Natural killer cell treated with Interleukin-12 subunit alpha and Interleukin-12 subunit beta and Interleukin-15 and Interleukin-18, amount 100 ng/mL, for 72 hours (primary cell): ENCODE measurements around the gene PRKCA. TPM values are rescaled to one million over a fixed set of nuclear protein-coding genes. Genes with fewer than 3 reads are reported as not detected.
A peak's percentile ranks its signal among the peaks of the same experiment; 100 is the strongest.

Experiments used
- ATAC-seq, 2 donors: fragments of 150-1000 bp; cut with Tn5 transposase in 1 of 2; sonication (Bioruptor Pico), chemical (Tn5 transposase) in 1 of 2; 2 replicates each; pipeline ENCODE4 v1.10.0; 2021
- DNase-seq: peaks from one replicate; pipeline ENCODE4 v3.0.0; 2022; ENCODE audit warnings: low spot score
- H3K27ac Mint-ChIP-seq, 2 donors: 1 replicate in 1 of 2; 2 replicates in 1 of 2; pipeline ENCODE4 v1.8.0; 2022; ENCODE audit warnings: mixed read lengths in 2 of 2, mild to moderate bottlenecking in 1 of 2, moderate library complexity in 1 of 2
- H3K27me3 Mint-ChIP-seq, 2 donors: 1 replicate in 1 of 2; 2 replicates in 1 of 2; pipeline ENCODE4 v1.8.0; 2022; ENCODE audit warnings: mixed read lengths in 2 of 2
- H3K36me3 Mint-ChIP-seq: one replicate; pipeline ENCODE4 v1.8.0; 2022; ENCODE audit warnings: mixed read lengths
- H3K4me1 Mint-ChIP-seq, 2 donors: 1 replicate in 1 of 2; 2 replicates in 1 of 2; pipeline ENCODE4 v1.8.0; 2022; ENCODE audit warnings: low read depth in 2 of 2, mixed read lengths in 2 of 2, mild to moderate bottlenecking in 1 of 2
- H3K4me3 Mint-ChIP-seq: one replicate; pipeline ENCODE4 v1.8.0; 2022; ENCODE audit warnings: mixed read lengths
- H3K9me3 Mint-ChIP-seq: 2 replicates; pipeline ENCODE4 v1.8.0; 2022; ENCODE audit warnings: mixed read lengths
- total RNA-seq, 2 donors: library from RNA; stranded (reverse); gene quantifications; one replicate each; pipeline ENCODE4 v1.2.3, GENCODE V29; 2022

The PRKCA gene
- total RNA-seq, 2 donors from 2014 or later = 31.1 to 41.1 TPM

DNA sequence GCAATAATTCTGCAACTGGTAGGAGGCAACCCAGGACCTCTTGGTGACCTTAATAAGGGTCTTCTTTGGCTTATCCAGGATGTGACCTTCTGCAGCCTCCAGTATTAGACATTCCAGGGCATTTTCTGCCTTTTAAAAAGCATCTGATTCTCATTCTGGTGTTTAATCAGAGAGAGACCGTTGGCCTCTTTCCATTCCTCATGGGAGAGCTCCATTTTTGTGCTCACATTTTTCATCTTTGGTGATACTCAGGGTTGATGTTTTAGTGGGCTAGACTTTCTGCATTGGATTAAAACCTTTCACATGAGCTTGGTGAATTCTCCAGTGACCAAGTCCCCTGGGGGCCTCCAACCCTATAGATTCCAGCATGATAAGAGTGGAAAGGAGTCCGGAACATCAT is 382.3 kb downstream of the PRKCA start:
- H3K4me3 Mint-ChIP-seq = no peak overlapping the region
- H3K27me3 Mint-ChIP-seq = no peaks in the 10 kb centered on the region
- DNase-seq (no peak), ATAC-seq (no peak)
- peaks cover 5% of the 10 kb centered on the region for H3K36me3 Mint-ChIP-seq
- no peak overlapping the region for H3K27ac Mint-ChIP-seq
- H3K4me1 Mint-ChIP-seq = peaks cover 5 to 17% of the 10 kb centered on the region in 2 donors
- H3K9me3 Mint-ChIP-seq = no peaks in the 10 kb centered on the region

DNA sequence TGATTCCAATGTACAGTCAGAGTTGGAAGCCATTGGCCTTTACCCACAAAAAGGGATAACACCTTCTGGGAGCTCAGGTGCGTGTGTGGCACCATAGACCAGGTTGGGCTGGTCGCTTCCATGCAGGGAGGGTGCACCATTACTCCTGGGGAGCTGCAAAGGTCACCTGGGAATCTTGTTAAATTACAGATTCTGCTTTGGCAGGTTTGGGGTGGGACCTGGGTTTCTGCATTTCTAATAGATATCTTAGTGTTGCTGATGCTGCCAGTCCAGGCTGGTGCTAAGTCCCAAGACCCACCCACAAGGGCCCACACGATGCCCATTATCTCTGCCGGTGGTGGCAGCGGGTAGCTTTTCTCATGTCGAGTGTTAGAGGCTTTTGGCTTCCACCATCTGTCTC is 384.2 kb downstream of the PRKCA start:
- Mint-ChIP-seq H3K4me3 (no peak overlapping the region), H3K4me1 (peaks cover 15 to 26% of the 10 kb centered on the region in 2 donors), H3K9me3 (no peaks in the 10 kb centered on the region), H3K36me3 (peaks cover 7% of the 10 kb centered on the region), H3K27me3 (no peaks in the 10 kb centered on the region), H3K27ac (no peak overlapping the region)
- ATAC-seq (no peak), DNase-seq (no peak)

DNA sequence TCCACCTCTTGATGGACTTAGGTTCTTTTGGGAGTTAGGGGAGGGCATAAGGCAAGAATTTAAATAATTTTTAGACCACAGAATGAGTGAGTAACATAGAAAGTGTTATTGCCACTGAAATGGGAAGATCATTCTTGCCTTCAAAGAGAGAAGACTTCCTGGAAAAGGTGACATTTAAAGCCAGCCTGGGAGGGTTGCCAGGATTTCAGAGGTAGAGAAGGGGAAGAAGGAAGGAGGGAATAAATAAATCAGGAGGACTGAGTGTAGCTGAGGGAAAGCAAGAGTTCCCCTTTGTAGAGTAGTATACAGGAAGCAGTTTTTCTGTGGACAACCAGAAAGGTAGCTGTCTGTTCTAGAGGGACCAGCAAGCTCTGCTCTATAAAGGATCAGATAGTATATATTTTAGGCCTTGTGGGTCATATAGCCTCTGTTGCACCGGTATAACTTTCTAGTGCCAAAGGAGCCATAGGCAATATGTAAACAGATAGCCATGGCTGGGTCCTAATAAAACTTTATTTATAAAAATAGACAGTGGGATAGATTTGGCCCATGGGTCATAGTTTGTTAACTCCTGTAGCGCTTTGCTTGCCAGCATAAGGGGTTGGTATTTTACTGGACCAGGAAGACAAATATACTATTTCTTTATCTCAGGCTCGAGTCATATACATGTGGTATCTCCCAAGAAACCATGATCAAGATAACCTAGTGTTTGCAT is 385.3 kb downstream of the PRKCA start:
- Mint-ChIP-seq H3K36me3 (peaks cover 7% of the 10 kb centered on the region), H3K9me3 (no peaks in the 10 kb centered on the region), H3K27me3 (no peaks in the 10 kb centered on the region), H3K4me3 (no peak overlapping the region), H3K4me1 (peaks cover 26 to 34% of the 10 kb centered on the region in 2 donors), H3K27ac (peak overlapping the region in 1 of 2 donors; percentile 69)
- no peak for ATAC-seq
- DNase-seq = no peak

DNA sequence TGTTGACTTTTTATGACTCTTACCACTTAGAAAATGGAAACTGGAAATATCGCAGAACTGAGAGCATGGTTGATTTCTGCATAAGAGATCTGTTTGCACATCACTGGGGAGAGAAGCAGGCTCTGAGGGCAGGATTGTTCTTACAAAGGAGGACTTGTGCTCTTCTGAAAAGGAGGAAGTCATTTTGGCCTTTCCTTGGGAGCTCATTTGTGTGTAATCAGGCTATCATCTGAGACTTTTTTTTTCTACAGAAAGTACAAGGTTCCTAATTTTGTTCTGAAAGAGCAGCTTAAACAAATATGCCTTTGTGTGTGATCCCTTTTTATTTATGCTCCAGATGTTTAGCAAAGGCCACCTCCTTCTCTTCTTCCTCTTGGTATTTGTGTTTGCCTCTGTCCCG is 386.8 kb downstream of the PRKCA start:
- Mint-ChIP-seq H3K36me3 (peaks cover 7% of the 10 kb centered on the region), H3K4me3 (no peak overlapping the region), H3K27me3 (no peaks in the 10 kb centered on the region), H3K4me1 (peaks cover 27 to 32% of the 10 kb centered on the region in 2 donors), H3K27ac (peak overlapping the region in 1 of 2 donors; percentile 88), H3K9me3 (no peaks in the 10 kb centered on the region)
- ATAC-seq (no peak), DNase-seq (no peak)

DNA sequence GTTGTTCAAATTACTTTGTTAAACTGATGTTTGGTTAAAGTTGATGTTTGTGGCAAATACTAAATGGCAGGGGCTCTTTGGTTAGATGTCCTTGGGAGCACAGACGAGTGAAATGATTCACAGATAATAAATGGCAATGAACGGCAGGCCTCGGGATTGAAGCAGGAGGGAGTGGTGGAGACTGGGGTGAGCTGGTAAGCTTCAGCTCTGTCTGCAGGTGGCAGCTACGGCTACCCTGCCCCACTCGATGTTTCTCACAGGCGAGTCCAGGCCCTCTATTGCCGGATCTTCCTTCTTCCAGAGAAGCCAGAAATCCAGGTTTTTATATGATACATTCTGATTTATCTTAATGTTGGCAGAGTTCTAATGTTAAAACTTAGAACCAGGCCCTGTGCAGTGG is 387.8 kb downstream of the PRKCA start:
- Mint-ChIP-seq H3K36me3 (peaks cover 9% of the 10 kb centered on the region), H3K27ac (peak overlapping the region; percentile 79 to 88), H3K4me3 (no peak overlapping the region), H3K9me3 (no peaks in the 10 kb centered on the region), H3K4me1 (peaks cover 31 to 32% of the 10 kb centered on the region in 2 donors), H3K27me3 (no peaks in the 10 kb centered on the region)
- DNase-seq = no peak
- no peak for ATAC-seq

DNA sequence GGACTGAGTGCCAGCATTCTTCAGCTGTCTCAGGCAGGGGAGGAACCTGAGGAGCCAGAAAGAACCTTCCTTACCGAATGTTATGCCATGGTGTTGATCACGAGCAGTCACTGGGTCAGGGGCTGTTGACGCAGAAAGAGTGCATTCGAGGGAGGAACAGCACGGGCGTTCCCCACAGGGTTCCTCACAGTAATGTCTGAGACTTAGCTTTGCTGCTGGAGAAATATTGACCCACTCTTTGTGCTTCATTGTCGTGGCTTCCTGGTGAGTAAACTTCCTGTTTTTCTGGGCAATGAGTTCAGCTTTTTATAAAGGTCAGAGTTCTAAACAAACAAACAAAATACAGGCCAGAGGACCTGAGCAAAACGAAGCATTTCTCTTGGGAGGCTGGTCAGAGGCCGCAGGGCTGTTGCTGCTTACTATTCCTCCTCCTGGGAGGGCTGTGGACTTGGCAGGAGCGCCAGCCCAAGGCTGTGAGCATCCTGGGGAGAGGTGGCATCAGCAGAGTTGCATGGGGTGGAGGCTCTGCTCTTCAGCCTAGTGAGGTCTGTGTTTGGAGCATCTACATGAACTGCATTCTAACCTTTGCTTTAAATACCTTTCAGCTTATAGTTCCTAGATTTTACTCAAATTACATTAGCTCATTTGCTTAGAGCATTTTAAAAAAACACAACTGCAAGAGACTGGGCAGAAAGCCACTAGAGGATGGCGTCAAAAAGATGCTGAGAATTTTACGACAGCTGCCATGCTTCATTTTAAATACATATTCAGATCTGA is 389.4 kb downstream of the PRKCA start:
- Mint-ChIP-seq H3K4me3 (peak overlapping the region; percentile 70), H3K27me3 (no peaks in the 10 kb centered on the region), H3K9me3 (no peaks in the 10 kb centered on the region), H3K27ac (peak overlapping the region; percentile 79 to 88), H3K4me1 (peaks cover 32 to 37% of the 10 kb centered on the region in 2 donors), H3K36me3 (peaks cover 18% of the 10 kb centered on the region)
- peak; percentile 59 for DNase-seq
- peak; percentile 48 to 55 for ATAC-seq

DNA sequence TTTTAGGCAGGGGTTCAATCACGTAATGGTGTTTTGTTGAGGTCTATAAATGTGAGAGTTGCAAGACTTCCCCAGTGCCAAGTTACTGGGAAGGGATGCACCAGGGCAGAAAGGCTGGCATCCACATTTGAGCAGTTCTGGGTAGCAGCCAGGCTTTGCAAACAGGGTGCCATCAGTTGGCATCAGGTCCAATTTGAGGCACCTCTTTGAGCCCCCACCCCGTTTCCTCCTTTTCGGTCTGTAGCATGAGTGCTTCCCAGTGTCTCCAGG is 389.9 kb downstream of the PRKCA start:
- peak overlapping the region; percentile 79 to 88 for H3K27ac Mint-ChIP-seq
- ATAC-seq = no peak
- peaks cover 24% of the 10 kb centered on the region for H3K36me3 Mint-ChIP-seq
- DNase-seq = peak; percentile 39
- no peaks in the 10 kb centered on the region for H3K9me3 Mint-ChIP-seq
- H3K4me3 Mint-ChIP-seq = no peak overlapping the region
- H3K27me3 Mint-ChIP-seq = no peaks in the 10 kb centered on the region
- H3K4me1 Mint-ChIP-seq = peaks cover 30 to 37% of the 10 kb centered on the region in 2 donors

DNA sequence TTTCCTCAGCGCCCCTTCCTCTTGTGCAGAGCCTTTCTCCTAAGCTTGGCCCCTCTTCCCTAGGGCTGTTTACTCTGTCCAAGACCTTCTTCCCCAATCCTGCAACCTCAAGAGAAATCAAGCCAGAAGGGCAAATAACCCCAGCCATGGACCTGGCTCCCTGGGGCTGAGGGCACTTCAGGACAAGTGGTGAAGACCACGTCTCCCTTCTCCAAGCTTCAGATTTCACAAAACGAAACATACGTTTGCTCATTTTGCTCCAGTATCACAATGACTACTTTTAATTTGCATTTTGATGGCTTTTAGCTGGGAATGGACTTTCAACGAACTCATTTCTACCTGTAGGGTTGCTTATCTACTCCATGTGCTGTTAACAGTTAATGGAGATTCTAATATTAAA is 392.7 kb downstream of the PRKCA start:
- Mint-ChIP-seq H3K4me1 (peaks cover 19 to 30% of the 10 kb centered on the region in 2 donors), H3K36me3 (peaks cover 30% of the 10 kb centered on the region), H3K27me3 (no peaks in the 10 kb centered on the region), H3K9me3 (peaks cover 3% of the 10 kb centered on the region), H3K27ac (peak overlapping the region in 1 of 2 donors; percentile 61), H3K4me3 (peak overlapping the region; percentile 41)
- ATAC-seq (no peak), DNase-seq (no peak)

DNA sequence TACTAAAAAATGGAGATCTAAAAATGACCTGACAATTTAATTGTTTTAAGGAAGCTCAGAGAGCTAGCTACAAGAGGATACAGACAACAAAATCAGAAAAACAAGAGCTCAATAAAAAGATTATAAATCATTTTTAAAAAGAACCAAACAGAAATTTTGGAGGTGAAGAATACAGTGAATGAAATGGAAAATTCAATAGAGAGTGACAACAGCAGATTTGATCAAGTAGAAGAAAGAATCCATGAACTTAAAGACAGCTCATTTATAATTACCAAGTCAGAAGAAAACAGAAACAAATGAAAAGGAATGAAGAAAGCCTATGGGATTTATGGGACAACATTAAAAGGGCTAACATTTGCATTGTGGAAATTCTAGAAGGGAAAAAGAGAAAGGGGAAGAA is 395.9 kb downstream of the PRKCA start:
- H3K36me3 Mint-ChIP-seq = peaks cover 30% of the 10 kb centered on the region
- H3K4me1 Mint-ChIP-seq = peaks cover 3 to 15% of the 10 kb centered on the region in 2 donors
- ATAC-seq (no peak), DNase-seq (no peak)
- no peaks in the 10 kb centered on the region for H3K27me3 Mint-ChIP-seq
- no peak overlapping the region for H3K27ac Mint-ChIP-seq
- H3K9me3 Mint-ChIP-seq = peaks cover 3% of the 10 kb centered on the region
- H3K4me3 Mint-ChIP-seq = no peak overlapping the region

DNA sequence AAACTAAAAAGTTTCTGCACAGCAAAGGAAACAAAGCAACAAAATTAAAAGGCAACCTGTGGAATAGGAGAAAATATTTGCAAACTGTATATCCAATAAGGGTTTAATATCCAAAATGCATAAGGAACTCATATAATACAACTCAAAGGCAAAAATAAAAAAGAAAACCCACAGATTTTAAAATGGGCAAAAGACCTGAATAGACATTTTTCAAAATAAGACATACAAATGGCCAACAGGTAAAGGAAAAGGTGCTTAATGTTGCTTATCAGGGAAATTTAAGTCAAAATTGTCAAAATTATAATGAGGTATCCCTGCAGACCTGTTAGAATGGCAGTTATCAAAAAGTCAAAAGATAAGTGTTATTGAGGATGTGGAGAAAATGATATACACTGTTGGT is 399.0 kb downstream of the PRKCA start:
- H3K4me1 Mint-ChIP-seq = peaks cover 9 to 19% of the 10 kb centered on the region in 2 donors
- no peak overlapping the region for H3K27ac Mint-ChIP-seq
- H3K9me3 Mint-ChIP-seq = peaks cover 3% of the 10 kb centered on the region
- no peaks in the 10 kb centered on the region for H3K27me3 Mint-ChIP-seq
- DNase-seq = no peak
- no peak for ATAC-seq
- no peak overlapping the region for H3K4me3 Mint-ChIP-seq
- peaks cover 21% of the 10 kb centered on the region for H3K36me3 Mint-ChIP-seq

DNA sequence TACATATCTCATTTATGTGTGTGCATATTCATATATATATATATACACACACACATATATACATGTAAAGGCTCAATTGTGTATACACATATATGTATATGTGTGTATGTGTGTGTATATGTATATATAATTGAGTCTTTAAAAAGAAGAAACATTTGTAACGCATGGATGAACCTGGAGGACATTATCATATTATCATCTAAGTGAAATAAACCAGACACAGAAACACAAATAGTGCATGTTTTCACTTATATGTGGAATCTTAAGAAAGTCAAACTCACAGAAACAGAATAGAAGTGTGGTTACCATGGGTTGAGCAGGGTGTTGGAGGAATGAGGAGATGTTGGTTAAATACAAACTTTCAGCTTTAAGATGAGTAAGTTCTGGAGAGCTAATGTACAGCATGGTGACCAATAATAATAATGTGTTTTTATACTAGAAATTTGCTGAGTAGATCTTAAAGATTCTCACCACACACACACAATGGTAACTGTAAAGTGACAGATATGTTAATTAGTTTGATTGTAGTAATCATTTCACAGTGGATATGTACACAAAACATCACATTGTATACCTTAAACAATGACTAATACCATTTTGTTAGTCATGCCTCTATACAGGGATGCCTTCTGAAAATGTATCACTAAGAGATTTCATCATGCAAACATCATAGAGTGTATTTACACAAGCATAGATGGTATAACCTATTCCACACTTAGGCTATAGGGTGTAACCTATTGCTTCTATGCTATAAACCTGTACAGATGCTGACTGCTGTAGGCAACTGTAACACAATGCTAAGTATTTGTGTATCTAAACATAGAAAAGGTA is 399.9 kb downstream of the PRKCA start:
- H3K27ac Mint-ChIP-seq = peak overlapping the region in 1 of 2 donors; percentile 10
- H3K27me3 Mint-ChIP-seq = no peaks in the 10 kb centered on the region
- no peak for DNase-seq
- H3K4me3 Mint-ChIP-seq = no peak overlapping the region
- peaks cover 14% of the 10 kb centered on the region for H3K36me3 Mint-ChIP-seq
- ATAC-seq = peak; percentile 82 to 90
- H3K4me1 Mint-ChIP-seq = peaks cover 9 to 27% of the 10 kb centered on the region in 2 donors
- H3K9me3 Mint-ChIP-seq = peaks cover 3% of the 10 kb centered on the region

DNA sequence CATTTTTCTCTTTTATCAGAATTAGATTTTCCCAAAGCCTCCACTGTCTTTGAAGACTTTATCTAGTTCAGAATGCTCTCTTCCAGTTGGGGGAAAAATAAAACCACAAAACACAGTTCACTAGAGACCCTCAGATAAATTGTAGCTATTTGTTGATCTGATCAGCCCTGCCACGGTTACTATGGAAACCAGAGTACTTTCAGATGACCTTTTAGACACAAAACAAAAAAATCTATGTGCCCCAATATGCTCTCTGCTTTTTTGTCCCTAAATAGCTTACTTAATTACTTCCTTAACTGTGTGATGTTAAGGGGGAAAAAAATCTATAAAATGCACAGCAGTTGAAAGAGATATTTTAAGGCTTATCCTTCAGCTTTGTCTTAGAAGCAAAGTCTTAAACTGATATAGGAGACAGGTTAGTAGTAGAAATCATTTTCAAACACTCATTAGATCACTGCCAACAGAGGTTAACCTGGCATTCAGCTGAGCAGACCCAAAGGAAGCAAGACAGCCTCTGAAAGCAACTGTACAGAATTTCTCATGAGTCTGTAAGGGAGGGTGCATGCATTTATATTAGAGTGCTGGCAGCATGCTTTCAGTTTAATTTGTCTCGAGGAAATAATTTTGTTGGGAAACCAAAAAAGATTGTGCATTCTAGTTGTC is 402.6 kb downstream of the PRKCA start:
- Mint-ChIP-seq H3K27me3 (no peaks in the 10 kb centered on the region), H3K4me3 (peak overlapping the region; percentile 25), H3K36me3 (no peaks in the 10 kb centered on the region), H3K4me1 (peaks cover 12 to 30% of the 10 kb centered on the region in 2 donors), H3K27ac (peak overlapping the region in 1 of 2 donors; percentile 31), H3K9me3 (no peaks in the 10 kb centered on the region)
- DNase-seq (no peak), ATAC-seq (no peak)

DNA sequence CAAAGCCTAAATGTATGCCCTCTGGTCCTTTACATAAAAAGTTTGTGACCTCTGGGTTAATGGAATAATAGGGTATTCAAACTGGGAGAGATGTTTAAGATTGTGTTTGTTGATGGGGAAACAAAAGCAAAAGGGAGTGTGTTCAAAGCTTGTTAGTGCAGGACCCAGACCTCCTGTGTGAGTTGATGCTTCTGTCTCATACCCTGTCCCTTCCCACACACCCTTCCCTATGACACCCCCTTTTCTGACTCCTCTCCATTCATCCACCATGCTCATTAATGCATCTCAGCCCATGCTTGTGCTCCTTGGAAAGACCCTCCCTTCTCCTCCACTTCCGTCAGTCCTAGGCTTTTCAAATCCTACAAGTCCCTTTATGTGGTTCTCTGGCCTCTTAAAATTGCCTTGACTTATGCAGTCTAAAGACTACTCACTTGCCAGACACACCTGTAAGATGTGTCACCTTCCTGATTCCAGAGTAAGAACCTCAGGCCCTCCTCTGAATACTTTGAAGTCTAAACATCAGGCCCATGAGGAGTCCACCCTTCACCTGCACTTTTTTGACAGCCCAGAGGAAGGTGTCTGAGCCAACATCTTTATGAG is 404.5 kb downstream of the PRKCA start:
- Mint-ChIP-seq H3K27me3 (no peaks in the 10 kb centered on the region), H3K9me3 (no peaks in the 10 kb centered on the region), H3K27ac (peak overlapping the region; percentile 35 to 46), H3K36me3 (no peaks in the 10 kb centered on the region), H3K4me1 (peaks cover 24 to 45% of the 10 kb centered on the region in 2 donors), H3K4me3 (no peak overlapping the region)
- ATAC-seq = no peak
- no peak for DNase-seq
